GM12801 (cell line): ENCODE results near the gene C2CD5.

ENCODE experiments used
- TF ChIP-seq, protein P1 (sequence below): IDR thresholded peaks from one replicate; pipeline ENCODE4 v1.5.1; 2011; ENCODE audit warnings: control low read depth; ENCODE audit not compliant: insufficient read length; ENCODE audit errors: extremely low read depth

C2CD5 gene

DNA sequence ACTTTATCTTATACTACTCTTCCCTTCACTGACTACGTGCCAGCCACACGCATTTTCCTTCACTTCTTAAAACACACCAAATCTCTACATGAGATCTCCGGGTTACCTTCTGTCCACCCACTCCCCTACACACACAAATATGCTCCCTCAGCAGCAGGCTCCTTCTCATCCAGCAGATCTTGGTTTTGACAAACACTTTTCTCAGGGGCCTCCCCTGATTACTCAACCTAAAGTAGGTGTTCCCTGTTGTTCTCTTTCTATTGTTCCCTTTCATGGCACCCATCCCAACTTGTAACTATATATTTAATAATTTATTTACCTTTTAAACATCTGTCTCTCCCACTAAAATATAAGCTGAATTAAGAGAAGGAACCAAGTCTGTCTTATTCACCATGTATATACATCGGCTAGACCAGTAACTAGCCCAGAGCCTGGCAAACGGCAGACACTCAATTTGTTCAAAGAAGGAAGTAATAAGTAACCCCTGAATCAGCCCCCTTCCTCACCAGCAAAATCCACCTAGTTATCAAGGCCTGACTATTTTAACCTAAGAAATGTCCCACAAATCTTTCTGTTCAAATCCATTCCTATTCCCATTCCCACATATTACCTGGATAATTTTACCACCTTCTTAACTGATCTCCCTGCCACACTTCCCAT is 2.7 kb downstream of the C2CD5 start:
- TF ChIP-seq, protein P1, sequence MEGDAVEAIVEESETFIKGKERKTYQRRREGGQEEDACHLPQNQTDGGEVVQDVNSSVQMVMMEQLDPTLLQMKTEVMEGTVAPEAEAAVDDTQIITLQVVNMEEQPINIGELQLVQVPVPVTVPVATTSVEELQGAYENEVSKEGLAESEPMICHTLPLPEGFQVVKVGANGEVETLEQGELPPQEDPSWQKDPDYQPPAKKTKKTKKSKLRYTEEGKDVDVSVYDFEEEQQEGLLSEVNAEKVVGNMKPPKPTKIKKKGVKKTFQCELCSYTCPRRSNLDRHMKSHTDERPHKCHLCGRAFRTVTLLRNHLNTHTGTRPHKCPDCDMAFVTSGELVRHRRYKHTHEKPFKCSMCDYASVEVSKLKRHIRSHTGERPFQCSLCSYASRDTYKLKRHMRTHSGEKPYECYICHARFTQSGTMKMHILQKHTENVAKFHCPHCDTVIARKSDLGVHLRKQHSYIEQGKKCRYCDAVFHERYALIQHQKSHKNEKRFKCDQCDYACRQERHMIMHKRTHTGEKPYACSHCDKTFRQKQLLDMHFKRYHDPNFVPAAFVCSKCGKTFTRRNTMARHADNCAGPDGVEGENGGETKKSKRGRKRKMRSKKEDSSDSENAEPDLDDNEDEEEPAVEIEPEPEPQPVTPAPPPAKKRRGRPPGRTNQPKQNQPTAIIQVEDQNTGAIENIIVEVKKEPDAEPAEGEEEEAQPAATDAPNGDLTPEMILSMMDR, result no peak

DNA sequence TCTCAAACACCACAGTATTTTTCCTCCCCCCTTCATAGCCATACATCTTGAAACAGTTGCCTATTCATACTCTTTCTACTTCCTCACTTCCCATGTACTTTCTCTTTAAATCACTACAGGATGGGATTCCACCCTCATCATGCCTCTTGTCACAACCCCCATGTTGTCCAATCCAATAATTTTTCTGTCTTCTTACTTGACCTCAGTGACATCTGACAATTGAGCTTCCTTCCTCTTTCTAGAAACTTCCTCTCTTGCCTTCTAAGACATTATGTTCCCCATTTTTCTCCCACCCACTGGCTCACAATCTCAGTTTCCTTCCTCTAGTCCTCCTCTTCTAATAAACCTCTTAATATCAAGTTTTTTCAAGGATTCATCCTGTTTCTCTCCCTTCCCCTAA is 5.3 kb downstream of the C2CD5 start:
- TF ChIP-seq, protein P1, result no peak

DNA sequence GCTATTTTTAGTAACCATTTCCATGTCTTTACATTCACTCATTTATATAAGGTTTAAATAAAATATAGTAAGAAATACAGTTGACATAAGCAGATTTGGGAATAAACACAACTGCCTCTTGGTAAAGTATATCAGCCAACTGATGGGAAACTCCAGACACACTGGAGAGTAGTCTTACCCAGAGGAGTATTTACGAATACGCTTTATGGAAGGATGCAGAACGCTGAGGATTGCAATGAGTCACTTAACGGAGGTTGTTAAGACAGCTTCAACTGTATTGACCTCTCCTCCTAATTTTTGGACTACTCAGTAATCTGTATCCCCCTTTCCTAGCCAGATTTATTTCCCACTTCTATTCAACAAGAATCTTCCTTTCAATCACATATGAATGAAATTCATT is 6.0 kb downstream of the C2CD5 start:
- TF ChIP-seq, protein P1, result no peak

- TF ChIP-seq, protein P1, result no peak
Observed at GRCh38 chr12:22536971-22537544, 7.3 kb downstream of the C2CD5 start.

- TF ChIP-seq, protein P1, result no peak
Observed at GRCh38 chr12:22536346-22536945, 7.9 kb downstream of the C2CD5 start.

- TF ChIP-seq, protein P1, result no peak
Observed at GRCh38 chr12:22535478-22535877, 8.9 kb downstream of the C2CD5 start.

GRCh38 chr12:22535038-22535437 is 9.3 kb downstream of the C2CD5 start:
- TF ChIP-seq, protein P1, result no peak
